Endothelial cell of umbilical vein (primary cell): ENCODE results near the gene BHLHE23. TPM values are rescaled to one million over a fixed set of nuclear protein-coding genes. Genes with fewer than 3 reads are reported as not detected.

Experiments used
- BruUV-seq: library from RNA; stranded (reverse); fragments of 400-500 nt; replicated peaks from 2 replicates; lab custom pipeline; 2021; lab: Mats Ljungman, UMichigan
- CTCF ChIA-PET: fragments of 300-600, 350-600 bp; sonication (Branson Sonifier 250); formaldehyde crosslinking; loops from one replicate; lab custom pipeline; 2021; ENCODE audit warnings: antibody characterized with exemption, inconsistent platforms; lab: Charles Lee
- POLR2A ChIA-PET: fragments of 300-600, 350-600 bp; sonication (Branson Sonifier 250); formaldehyde crosslinking; loops from one replicate; lab custom pipeline; 2021; ENCODE audit warnings: antibody characterized with exemption, inconsistent platforms; lab: Charles Lee
- DNase-seq: peaks from one replicate; pipeline ENCODE4 v3.0.0-alpha.2; 2011; ENCODE audit warnings: low read depth, low spot score
- FAIRE-seq: peaks from 2 replicates; lab custom pipeline; 2011; peaks lifted over from hg19 to GRCh38; lab: Jason Lieb, UNC
- H2AFZ ChIP-seq: 2 replicates; pipeline ENCODE4 v1.6.0; 2012; ENCODE audit warnings: low read depth, low read length, control low read depth, inconsistent platforms
- H3K27ac ChIP-seq: 2 replicates; pipeline ENCODE4 v1.5.1; 2011; ENCODE audit warnings: low read depth, mild to moderate bottlenecking, control low read depth, low read length, moderate library complexity; ENCODE audit not compliant: insufficient read depth
- H3K27me3 ChIP-seq, 2 experiments: 2 replicates each; pipeline versions ENCODE4 v1.6.0 to v1.6.1; 2011; ENCODE audit warnings: low read length in 2 of 2, mixed read lengths in 1 of 2; ENCODE audit not compliant: control insufficient read depth in 2 of 2, insufficient read depth in 2 of 2
- H3K36me3 ChIP-seq, 2 experiments: 2 replicates in 1 of 2; 3 replicates in 1 of 2; pipeline ENCODE4 v1.5.1; 2011; ENCODE audit warnings: low read length in 2 of 2, mild to moderate bottlenecking in 1 of 2, moderate library complexity in 1 of 2; ENCODE audit not compliant: control insufficient read depth in 2 of 2, insufficient read depth in 2 of 2; ENCODE audit errors: extremely low read depth in 1 of 2
- H3K4me1 ChIP-seq: 3 replicates; pipeline ENCODE4 v1.5.1; 2011; ENCODE audit warnings: mild to moderate bottlenecking, low read length; ENCODE audit not compliant: control insufficient read depth, insufficient read depth; ENCODE audit errors: extremely low read depth
- H3K4me2 ChIP-seq: 2 replicates; pipeline ENCODE4 v1.6.1; 2011; ENCODE audit warnings: low read length, control low read depth, mixed read lengths; ENCODE audit not compliant: insufficient read depth
- H3K4me3 ChIP-seq, 3 experiments: fragments of 200-600 bp in 1 of 3; sonication (generic), shearing (Covaris generic) in 1 of 3; replicated peaks in 1 of 3; 2 replicates each; pipeline ENCODE4 v1.5.1; 2011 to 2016; ENCODE audit warnings: control low read depth in 3 of 3, low read length in 3 of 3, mild to moderate bottlenecking in 2 of 3, inconsistent platforms in 1 of 3, low read depth in 1 of 3, moderate library complexity in 1 of 3; ENCODE audit not compliant: insufficient read depth in 1 of 3
- H3K79me2 ChIP-seq: 2 replicates; pipeline ENCODE4 v1.6.0; 2012; ENCODE audit warnings: low read length, inconsistent platforms; ENCODE audit not compliant: control insufficient read depth, insufficient read depth
- H3K9ac ChIP-seq: replicated peaks from 2 replicates; pipeline ENCODE3; 2011; ENCODE audit warnings: low read length, control low read depth; ENCODE audit not compliant: insufficient read depth; ENCODE audit errors: extremely low read depth
- H3K9me1 ChIP-seq: replicated peaks from 3 replicates; pipeline ENCODE4 v1.6.0; 2011; ENCODE audit warnings: mild to moderate bottlenecking, low read length; ENCODE audit not compliant: control insufficient read depth, insufficient read depth; ENCODE audit errors: extremely low read depth
- H3K9me3 ChIP-seq: replicated peaks from 2 replicates; pipeline ENCODE4 v1.5.1; 2012; ENCODE audit warnings: low read length, inconsistent platforms; ENCODE audit not compliant: control insufficient read depth, insufficient read depth
- H4K20me1 ChIP-seq: replicated peaks from 2 replicates; pipeline ENCODE3; 2011; ENCODE audit warnings: mild to moderate bottlenecking, low read length; ENCODE audit not compliant: control insufficient read depth, insufficient read depth; ENCODE audit errors: extremely low read depth
- EZH2 ChIP-seq: IDR thresholded peaks from 2 replicates; pipeline ENCODE4 v1.6.1; 2012; ENCODE audit warnings: borderline replicate concordance, low read depth, mild to moderate bottlenecking, moderate library complexity, low read length, inconsistent platforms; ENCODE audit not compliant: severe bottlenecking
- FOS ChIP-seq: IDR thresholded peaks from 2 replicates; pipeline ENCODE4 v1.6.1; 2011; ENCODE audit warnings: mild to moderate bottlenecking, low read length, moderate library complexity, borderline replicate concordance; ENCODE audit not compliant: insufficient read depth
- GATA2 ChIP-seq: IDR thresholded peaks from 2 replicates; pipeline ENCODE4 v1.7.0; 2011; ENCODE audit warnings: low read depth, mild to moderate bottlenecking, moderate library complexity, mixed read lengths, low read length; ENCODE audit not compliant: insufficient read length, insufficient read depth
- JUN ChIP-seq: IDR thresholded peaks from 2 replicates; pipeline ENCODE4 v1.6.1; 2011; ENCODE audit warnings: borderline replicate concordance, low read depth; ENCODE audit not compliant: insufficient read length, insufficient read depth
- MYC ChIP-seq: IDR thresholded peaks from one replicate; pipeline ENCODE4 v1.6.1; 2011; ENCODE audit warnings: mild to moderate bottlenecking, low read depth, low read length
- POLR2A ChIP-seq: IDR thresholded peaks from 2 replicates; pipeline ENCODE4 v1.6.1; 2012; ENCODE audit warnings: low read depth, mild to moderate bottlenecking, control low read depth, low read length
- POLR2AphosphoS5 ChIP-seq: IDR thresholded peaks from 2 replicates; pipeline ENCODE4 v1.6.1; 2012; ENCODE audit warnings: low read depth, mild to moderate bottlenecking, control low read depth, low read length, moderate library complexity; ENCODE audit not compliant: insufficient read depth
- dilution Hi-C: fragments of 300-500 bp; cut with MboI; formaldehyde crosslinking; loops from one replicate; pipeline ENCODE4 v1.15.0; 2019; ENCODE audit warnings: low sequenced_read_pairs; ENCODE audit not compliant: extremely low pct_ligation_motif_present
- intact Hi-C: fragments of 100-400 bp; cut with micrococcal nuclease; formaldehyde crosslinking; loops from one replicate; pipeline ENCODE4 v1.10.0; 2022
- polyA plus RNA-seq, 4 experiments: library from polyadenylated mRNA; depleted of rRNA in 3 of 4; stranded (reverse) in 3 of 4; unstranded in 1 of 4; fragments of >200 nt; gene quantifications; 2 replicates each; pipeline versions ENCODE4 v1.2.1 to v1.2.3, GENCODE V29; 2011 to 2012; ENCODE audit warnings: missing spikeins in 1 of 4
- total RNA-seq: library from RNA; stranded (reverse); gene quantifications from 2 replicates; pipeline ENCODE4 v1.2.3, GENCODE V29; 2021
- TF ChIP-seq, protein P1 (sequence below), 2 donors: IDR thresholded peaks; 1 replicate in 1 of 2; 2 replicates in 1 of 2; pipeline ENCODE4 v1.5.1; 2011; ENCODE audit warnings: low read length in 2 of 2, mild to moderate bottlenecking in 2 of 2, moderate library complexity in 2 of 2, control low read depth in 1 of 2, inconsistent platforms in 1 of 2, low read depth in 1 of 2; ENCODE audit not compliant: insufficient read depth in 1 of 2; ENCODE audit errors: extremely low read depth in 1 of 2
- TF ChIP-seq, protein P2 (sequence below): IDR thresholded peaks from 2 replicates; pipeline ENCODE4 v1.6.1; 2011; ENCODE audit not compliant: insufficient read depth, insufficient read length

Gene BHLHE23
- total and polyA plus RNA-seq, 2 donors (not counting 3 experiments of a cell fraction or from before 2014, with no cell fraction given): not detected

DNA sequence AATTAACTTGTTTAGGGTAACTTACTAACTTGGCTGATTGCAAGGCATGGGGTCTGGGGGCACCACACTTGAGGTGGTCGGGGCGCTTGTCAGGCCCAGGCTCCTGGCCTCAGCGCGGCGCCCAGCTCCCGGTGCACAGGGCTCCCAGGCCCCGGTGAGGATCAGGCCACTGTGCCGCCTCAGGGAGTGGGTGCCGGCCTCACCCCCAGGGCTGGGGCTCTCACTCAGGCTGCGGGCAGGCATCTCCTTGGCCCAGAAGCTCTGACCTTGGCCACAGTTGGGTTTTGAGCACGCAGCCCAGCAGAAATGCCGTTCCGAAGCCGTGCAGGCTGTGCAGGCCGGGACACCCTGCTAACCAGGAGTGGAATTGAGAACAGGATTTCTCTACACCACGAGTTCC is 37.8 kb upstream of the BHLHE23 start:
- Histone ChIP-seq H3K4me2 (no peak overlapping the region), H3K9me1 (no peaks in the 10 kb centered on the region), H2AFZ (no peak overlapping the region), H3K79me2 (no peaks in the 10 kb centered on the region), H3K9me3 (no peaks in the 10 kb centered on the region), H3K4me3 (no peak overlapping the region), H3K9ac (no peak overlapping the region), H3K27ac (no peak overlapping the region), H3K27me3 (peaks cover 3 to 8% of the 10 kb centered on the region in 2 experiments), H3K4me1 (no peaks in the 10 kb centered on the region), H4K20me1 (no peaks in the 10 kb centered on the region), H3K36me3 (no peaks in the 10 kb centered on the region)
- no TSS peak for BruUV-seq
- intact Hi-C loops: no loop called here
- FAIRE-seq: no peak
- TF ChIP-seq EZH2 (no peak), FOS (no peak), GATA2 (no peak), JUN (no peak), MYC (no peak), POLR2A (no peak), POLR2AphosphoS5 (no peak)
- TF ChIP-seq, protein P1, sequence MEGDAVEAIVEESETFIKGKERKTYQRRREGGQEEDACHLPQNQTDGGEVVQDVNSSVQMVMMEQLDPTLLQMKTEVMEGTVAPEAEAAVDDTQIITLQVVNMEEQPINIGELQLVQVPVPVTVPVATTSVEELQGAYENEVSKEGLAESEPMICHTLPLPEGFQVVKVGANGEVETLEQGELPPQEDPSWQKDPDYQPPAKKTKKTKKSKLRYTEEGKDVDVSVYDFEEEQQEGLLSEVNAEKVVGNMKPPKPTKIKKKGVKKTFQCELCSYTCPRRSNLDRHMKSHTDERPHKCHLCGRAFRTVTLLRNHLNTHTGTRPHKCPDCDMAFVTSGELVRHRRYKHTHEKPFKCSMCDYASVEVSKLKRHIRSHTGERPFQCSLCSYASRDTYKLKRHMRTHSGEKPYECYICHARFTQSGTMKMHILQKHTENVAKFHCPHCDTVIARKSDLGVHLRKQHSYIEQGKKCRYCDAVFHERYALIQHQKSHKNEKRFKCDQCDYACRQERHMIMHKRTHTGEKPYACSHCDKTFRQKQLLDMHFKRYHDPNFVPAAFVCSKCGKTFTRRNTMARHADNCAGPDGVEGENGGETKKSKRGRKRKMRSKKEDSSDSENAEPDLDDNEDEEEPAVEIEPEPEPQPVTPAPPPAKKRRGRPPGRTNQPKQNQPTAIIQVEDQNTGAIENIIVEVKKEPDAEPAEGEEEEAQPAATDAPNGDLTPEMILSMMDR (IDR thresholded peaks at IDR 0.05; ENCODE audit: extremely low read depth in 1 of 2, insufficient read depth in 1 of 2, low read depth in 1 of 2, low read length in 2 of 2): no peak
- TF ChIP-seq, protein P2, sequence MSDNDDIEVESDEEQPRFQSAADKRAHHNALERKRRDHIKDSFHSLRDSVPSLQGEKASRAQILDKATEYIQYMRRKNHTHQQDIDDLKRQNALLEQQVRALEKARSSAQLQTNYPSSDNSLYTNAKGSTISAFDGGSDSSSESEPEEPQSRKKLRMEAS: no peak
- POLR2A ChIA-PET: no interaction called here
- CTCF ChIA-PET: interaction anchor here (0.9 kb wide), 1 partner anchor 10 kb away, joined by 5 read pairs; no protein-coding TSS in a partner anchor
- dilution Hi-C loops: no loop called here
- no peak for DNase-seq
